Activated CD8-positive, alpha-beta T cell treated with anti-CD3 and anti-CD28 coated beads for 36 hours (primary cell): Measurements from ENCODE around the gene SLU7. TPM values are rescaled to one million over a fixed set of nuclear protein-coding genes. Genes with fewer than 3 reads are reported as not detected.

Experiments used
- ATAC-seq: fragments of 200-7000 bp; cut with Tn5 transposase; one replicate; pipeline ENCODE4 v1.10.0; 2021; ENCODE audit warnings: mild to moderate bottlenecking, moderate library complexity
- CTCF ChIA-PET: fragments of 350-600 bp; sonication (Branson Sonifier 250); formaldehyde crosslinking; loops from one replicate; lab custom pipeline; 2021; ENCODE audit warnings: antibody characterized with exemption; lab: Charles Lee
- POLR2A ChIA-PET: fragments of 350-600 bp; sonication (Branson Sonifier 250); formaldehyde crosslinking; loops from one replicate; lab custom pipeline; 2021; ENCODE audit warnings: antibody characterized with exemption; lab: Charles Lee
- DNase-seq: peaks from one replicate; pipeline ENCODE4 v3.0.0-alpha.2; 2020
- H3K27ac Mint-ChIP-seq: one replicate; pipeline ENCODE4 v1.8.0; 2021; ENCODE audit warnings: mild to moderate bottlenecking, mixed read lengths
- H3K27me3 Mint-ChIP-seq: one replicate; pipeline ENCODE4 v1.8.0; 2021; ENCODE audit warnings: mixed read lengths
- H3K36me3 Mint-ChIP-seq: one replicate; pipeline ENCODE4 v1.8.0; 2021; ENCODE audit warnings: low read depth, mixed read lengths
- H3K4me1 Mint-ChIP-seq: one replicate; pipeline ENCODE4 v1.8.0; 2021; ENCODE audit warnings: low read depth, mixed read lengths
- H3K4me3 Mint-ChIP-seq: one replicate; pipeline ENCODE4 v1.8.0; 2021; ENCODE audit warnings: mild to moderate bottlenecking, moderate library complexity, mixed read lengths
- H3K9me3 Mint-ChIP-seq: one replicate; pipeline ENCODE4 v1.8.0; 2021; ENCODE audit warnings: mixed read lengths
- CTCF ChIP-seq: fragments of 200-600 bp; IDR thresholded peaks from one replicate; pipeline ENCODE4 v1.8.0; 2022; ENCODE audit warnings: antibody characterized with exemption, mild to moderate bottlenecking
- intact Hi-C: fragments of 100-400 bp; cut with micrococcal nuclease; formaldehyde crosslinking; loops from one replicate; pipeline ENCODE4 v1.10.0; 2022
- total RNA-seq, 2 experiments: library from RNA; stranded (reverse); gene quantifications; one replicate each; pipeline ENCODE4 v1.2.3, GENCODE V29; 2021

SLU7 gene
- total RNA-seq, 2 experiments from 2014 or later: 38.4 to 40.9 TPM

- no peaks in the 10 kb centered on the region for H3K36me3 Mint-ChIP-seq
- H3K27me3 Mint-ChIP-seq: peaks cover 5% of the 10 kb centered on the region
- no peak for ATAC-seq
- H3K4me1 Mint-ChIP-seq: peaks cover 31% of the 10 kb centered on the region
- CTCF ChIA-PET: interaction anchor here (1.0 to 1.3 kb wide), 2 partner anchors 11 to 13 kb away, joined by 3 read pairs; no protein-coding TSS in a partner anchor
- no peak for TF ChIP-seq CTCF
- no peak overlapping the region for H3K4me3 Mint-ChIP-seq
- POLR2A ChIA-PET: interaction anchor here (1.4 kb wide), 1 partner anchor 13 kb away, joined by 6 read pairs; the partner anchor contains the start of gene PTTG1
- H3K9me3 Mint-ChIP-seq: no peaks in the 10 kb centered on the region
- DNase-seq: no peak
- intact Hi-C loops: loop anchor here (5.0 kb wide), 1 partner anchor 352 kb away; no protein-coding TSS in a partner anchor
- H3K27ac Mint-ChIP-seq: no peak overlapping the region
Observed at GRCh38 chr5:160435532-160435931, 16.7 kb upstream of the SLU7 start.

GRCh38 chr5:160434022-160434531 lies 15.2 kb upstream of the SLU7 start:
- intact Hi-C loops: no loop called here
- H3K4me3 Mint-ChIP-seq: no peak overlapping the region
- ChIA-PET CTCF (no interaction called here), POLR2A (no interaction called here)
- H3K36me3 Mint-ChIP-seq: no peaks in the 10 kb centered on the region
- no peaks in the 10 kb centered on the region for H3K9me3 Mint-ChIP-seq
- no peak for ATAC-seq
- peaks cover 5% of the 10 kb centered on the region for H3K27me3 Mint-ChIP-seq
- TF ChIP-seq CTCF: no peak
- DNase-seq: peak; percentile 27
- H3K27ac Mint-ChIP-seq: no peak overlapping the region
- H3K4me1 Mint-ChIP-seq: peaks cover 22% of the 10 kb centered on the region

- no peak overlapping the region for H3K4me3 Mint-ChIP-seq
Observed at GRCh38 chr5:160432787-160433186, 13.9 kb upstream of the SLU7 start.

GRCh38 chr5:160432196-160432595 lies 13.3 kb upstream of the SLU7 start:
- DNase-seq (no peak), ATAC-seq (no peak)
- H3K27me3 Mint-ChIP-seq: peaks cover 5% of the 10 kb centered on the region
- intact Hi-C loops: no loop called here
- H3K36me3 Mint-ChIP-seq: peaks cover 13% of the 10 kb centered on the region
- ChIA-PET CTCF (no interaction called here), POLR2A (no interaction called here)
- no peak overlapping the region for H3K27ac Mint-ChIP-seq
- peaks cover 13% of the 10 kb centered on the region for H3K4me1 Mint-ChIP-seq
- no peak for TF ChIP-seq CTCF
- no peak overlapping the region for H3K4me3 Mint-ChIP-seq
- no peaks in the 10 kb centered on the region for H3K9me3 Mint-ChIP-seq

More at GRCh38 chr5:160432787-160433186, 13.9 kb upstream of the SLU7 start:
- intact Hi-C loops: no loop called here
- DNase-seq (no peak), ATAC-seq (no peak)
- ChIA-PET POLR2A (no interaction called here), CTCF (no interaction called here)
- TF ChIP-seq CTCF: no peak
- Mint-ChIP-seq H3K36me3 (peaks cover 9% of the 10 kb centered on the region), H3K9me3 (no peaks in the 10 kb centered on the region), H3K27me3 (peaks cover 5% of the 10 kb centered on the region), H3K4me1 (peaks cover 15% of the 10 kb centered on the region), H3K27ac (no peak overlapping the region)

GRCh38 chr5:160427607-160428006 lies 8.7 kb upstream of the SLU7 start:
- peaks cover 24% of the 10 kb centered on the region for H3K4me1 Mint-ChIP-seq
- H3K9me3 Mint-ChIP-seq: no peaks in the 10 kb centered on the region
- H3K4me3 Mint-ChIP-seq: no peak overlapping the region
- CTCF ChIA-PET: interaction anchor here (1.1 to 4.5 kb wide), 2 partner anchors 11 to 36 kb away, joined by 3 to 38 read pairs; no protein-coding TSS in a partner anchor
- no peak for ATAC-seq
- peaks cover 41% of the 10 kb centered on the region for H3K36me3 Mint-ChIP-seq
- H3K27ac Mint-ChIP-seq: no peak overlapping the region
- intact Hi-C loops: no loop called here
- H3K27me3 Mint-ChIP-seq: no peaks in the 10 kb centered on the region
- DNase-seq: no peak
- POLR2A ChIA-PET: interaction anchor here (1.8 kb wide), 1 partner anchor 9 kb away, joined by 6 read pairs; the partner anchor contains the start of gene SLU7
- no peak for TF ChIP-seq CTCF
